K562 (cell line): Measurements from ENCODE around the gene DKKL1. TPM values are rescaled to one million over a fixed set of nuclear protein-coding genes. Genes with fewer than 3 reads are reported as not detected.
A peak's percentile ranks its signal among the peaks of the same experiment; 100 is the strongest.

Experiments used
- BCL6 ChIP-seq: fragments of 250-450 bp; sonication (Bioruptor Pico); IDR thresholded peaks from 2 replicates; pipeline ENCODE4 v1.4.0; 2020
- BRD9 ChIP-seq: fragments of 450-650 bp; IDR thresholded peaks from 2 replicates; pipeline ENCODE4 v1.6.1; 2018; ENCODE audit warnings: low read depth; ENCODE audit not compliant: partially characterized antibody
- C11orf30 ChIP-seq: fragments of 450-650 bp; IDR thresholded peaks from 2 replicates; pipeline ENCODE4 v1.6.1; 2016; ENCODE audit warnings: low read depth, mild to moderate bottlenecking
- CREB3L1 ChIP-seq: fragments of 450-650 bp; IDR thresholded peaks from 2 replicates; pipeline ENCODE4 v1.6.1; 2014; ENCODE audit warnings: low read depth, mild to moderate bottlenecking, moderate library complexity, borderline replicate concordance
- E2F1 ChIP-seq: sonication (generic); formaldehyde crosslinking; IDR thresholded peaks from 2 replicates; pipeline ENCODE4 v1.8.1; 2023; ENCODE audit warnings: mild to moderate bottlenecking, missing genetic modification reagents, moderate library complexity
- KDM2B ChIP-seq: fragments of 250-450 bp; sonication (Bioruptor Pico); IDR thresholded peaks from 2 replicates; pipeline ENCODE4 v1.8.0; 2021; ENCODE audit warnings: mild to moderate bottlenecking, moderate library complexity
- MED1 ChIP-seq: sonication (generic); formaldehyde crosslinking; IDR thresholded peaks from 2 replicates; pipeline ENCODE4 v1.8.1; 2023; ENCODE audit warnings: missing genetic modification reagents, borderline replicate concordance
- NFIX ChIP-seq: fragments of 250-450 bp; sonication (Bioruptor Pico); IDR thresholded peaks from 2 replicates; pipeline ENCODE4 v1.4.0; 2020; ENCODE audit warnings: low read depth, mild to moderate bottlenecking, moderate library complexity
- PCBP1 ChIP-seq: fragments of 200-400 bp; formaldehyde crosslinking; IDR thresholded peaks from 2 replicates; pipeline ENCODE4 v1.6.1; 2018; ENCODE audit warnings: mild to moderate bottlenecking, low read depth, low read length; ENCODE audit not compliant: poor library complexity, severe bottlenecking
- REST ChIP-seq, 2 experiments: fragments of 450-650 bp; formaldehyde crosslinking in 1 of 2; IDR thresholded peaks; 2 replicates each; pipeline versions ENCODE4 v1.4.0 to v1.6.1; 2014 to 2020; ENCODE audit warnings: mild to moderate bottlenecking in 2 of 2, borderline replicate concordance in 1 of 2, low read depth in 1 of 2
- SMARCC2 ChIP-seq: fragments of 450-650 bp; IDR thresholded peaks from 2 replicates; pipeline ENCODE4 v1.6.1; 2017; ENCODE audit warnings: antibody characterized with exemption, moderate library complexity, mild to moderate bottlenecking, low read depth
- SPI1 ChIP-seq: IDR thresholded peaks from 2 replicates; pipeline ENCODE4 v1.6.1; 2011; ENCODE audit warnings: low read depth, low read length, control low read depth, borderline replicate concordance
- YBX1 ChIP-seq: fragments of 450-650 bp; IDR thresholded peaks from 2 replicates; pipeline ENCODE4 v1.7.1; 2016; ENCODE audit warnings: mild to moderate bottlenecking
- ZKSCAN8 ChIP-seq: fragments of 200-800 bp; sonication (Bioruptor generic); IDR thresholded peaks from 2 replicates; pipeline ENCODE4 v1.6.1; 2016; ENCODE audit warnings: missing genetic modification characterization, missing compliant biosample characterization
- ZNF354B ChIP-seq: fragments of 250-450 bp; sonication (Bioruptor Pico); IDR thresholded peaks from 2 replicates; pipeline ENCODE4 v1.4.0; 2020
- polyA plus RNA-seq, 8 experiments: library from polyadenylated mRNA; depleted of rRNA in 4 of 8; stranded (reverse) in 5 of 8; unstranded in 3 of 8; fragments of >200 nt; fragmentation: Nextera tagmentation in 2 of 8; fragmentation: Illumina TruSeq in 1 of 8; extraction: Ambion mirVana in 2 of 8; extraction: Trizol in 1 of 8; gene quantifications; 2 replicates each; pipeline versions ENCODE4 v1.2.1 to v1.2.3, GENCODE V29; 2011 to 2014; ENCODE audit warnings: inconsistent platforms in 1 of 8, missing spikeins in 1 of 8
- total RNA-seq, 7 experiments: library from RNA; depleted of rRNA in 6 of 7; stranded (reverse); fragments of >200 nt in 6 of 7; fragmentation: Illumina TruSeq in 2 of 7; extraction: Trizol in 2 of 7; gene quantifications; 2 replicates each; pipeline versions ENCODE4 v1.2.1 to v1.2.3, GENCODE V29; 2011 to 2021; ENCODE audit warnings: low replicate concordance in 1 of 7

DKKL1 gene
- total and polyA plus RNA-seq, 9 of the 15 experiments (the other 6 are each of a cell fraction or from before 2014, with no cell fraction given), result 0.15 to 1.7 (median 0.52) TPM

- TF ChIP-seq C11orf30 (no peak), NFIX (no peak), SMARCC2 (no peak), PCBP1 (peak; percentile 82), CREB3L1 (peak; percentile 55; the same call in 1 of the 2 replicates), MED1 (no peak), ZNF354B (no peak), BRD9 (no peak), BCL6 (CRISPR knock-in tag) (no peak), E2F1 (CRISPR knock-in tag) (no peak), YBX1 (no peak), ZKSCAN8 (no peak), KDM2B (CRISPR knock-in tag) (no peak), SPI1 (no peak), REST (IDR thresholded peaks at IDR 0.05; ENCODE audit: borderline replicate concordance) (peak; percentile 47; the same call in 1 of the 2 replicates), REST (CRISPR knock-in tag; IDR thresholded peaks at IDR 0.05; ENCODE audit: low read depth) (no peak)
These were observed 58.9 kb downstream of the DKKL1 start (continued) for GRCh38 chr19:49422407-49423070.
